ENCODE results near the gene RMRP.

RMRP gene

DNA sequence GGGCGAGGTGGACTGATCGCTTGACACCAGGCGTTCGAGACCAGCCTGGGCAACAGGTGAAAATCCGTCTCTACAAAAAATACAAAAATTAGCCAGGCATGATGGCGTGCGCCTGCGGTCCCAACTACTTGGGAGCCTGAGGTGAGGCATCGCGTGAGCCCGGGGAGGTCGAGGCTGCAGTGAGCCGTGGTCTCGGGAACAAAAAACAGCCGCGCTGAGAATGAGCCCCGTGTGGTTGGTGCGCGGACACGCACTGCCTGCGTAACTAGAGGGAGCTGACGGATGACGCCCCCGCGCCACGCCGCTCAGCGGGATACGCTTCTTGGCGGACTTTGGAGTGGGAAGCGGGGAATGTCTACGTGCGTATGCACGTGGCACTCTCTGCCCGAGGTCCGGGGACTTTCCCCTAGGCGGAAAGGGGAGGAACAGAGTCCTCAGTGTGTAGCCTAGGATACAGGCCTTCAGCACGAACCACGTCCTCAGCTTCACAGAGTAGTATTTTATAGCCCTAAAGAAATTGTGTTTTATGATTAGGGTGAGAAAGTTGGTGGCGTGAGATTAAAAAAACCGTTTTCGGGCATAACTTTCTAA, at the start of gene RMRP (continued):
- TF ChIP-seq, protein P1, sequence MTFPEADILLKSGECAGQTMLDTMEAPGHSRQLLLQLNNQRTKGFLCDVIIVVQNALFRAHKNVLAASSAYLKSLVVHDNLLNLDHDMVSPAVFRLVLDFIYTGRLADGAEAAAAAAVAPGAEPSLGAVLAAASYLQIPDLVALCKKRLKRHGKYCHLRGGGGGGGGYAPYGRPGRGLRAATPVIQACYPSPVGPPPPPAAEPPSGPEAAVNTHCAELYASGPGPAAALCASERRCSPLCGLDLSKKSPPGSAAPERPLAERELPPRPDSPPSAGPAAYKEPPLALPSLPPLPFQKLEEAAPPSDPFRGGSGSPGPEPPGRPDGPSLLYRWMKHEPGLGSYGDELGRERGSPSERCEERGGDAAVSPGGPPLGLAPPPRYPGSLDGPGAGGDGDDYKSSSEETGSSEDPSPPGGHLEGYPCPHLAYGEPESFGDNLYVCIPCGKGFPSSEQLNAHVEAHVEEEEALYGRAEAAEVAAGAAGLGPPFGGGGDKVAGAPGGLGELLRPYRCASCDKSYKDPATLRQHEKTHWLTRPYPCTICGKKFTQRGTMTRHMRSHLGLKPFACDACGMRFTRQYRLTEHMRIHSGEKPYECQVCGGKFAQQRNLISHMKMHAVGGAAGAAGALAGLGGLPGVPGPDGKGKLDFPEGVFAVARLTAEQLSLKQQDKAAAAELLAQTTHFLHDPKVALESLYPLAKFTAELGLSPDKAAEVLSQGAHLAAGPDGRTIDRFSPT (tag by site-specific recombination; IDR thresholded peaks at IDR 0.05): peak; percentile 86
- TF ChIP-seq ZEB2 (tag by site-specific recombination; IDR thresholded peaks at IDR 0.05): peak; percentile 98
- TF ChIP-seq, protein P2, sequence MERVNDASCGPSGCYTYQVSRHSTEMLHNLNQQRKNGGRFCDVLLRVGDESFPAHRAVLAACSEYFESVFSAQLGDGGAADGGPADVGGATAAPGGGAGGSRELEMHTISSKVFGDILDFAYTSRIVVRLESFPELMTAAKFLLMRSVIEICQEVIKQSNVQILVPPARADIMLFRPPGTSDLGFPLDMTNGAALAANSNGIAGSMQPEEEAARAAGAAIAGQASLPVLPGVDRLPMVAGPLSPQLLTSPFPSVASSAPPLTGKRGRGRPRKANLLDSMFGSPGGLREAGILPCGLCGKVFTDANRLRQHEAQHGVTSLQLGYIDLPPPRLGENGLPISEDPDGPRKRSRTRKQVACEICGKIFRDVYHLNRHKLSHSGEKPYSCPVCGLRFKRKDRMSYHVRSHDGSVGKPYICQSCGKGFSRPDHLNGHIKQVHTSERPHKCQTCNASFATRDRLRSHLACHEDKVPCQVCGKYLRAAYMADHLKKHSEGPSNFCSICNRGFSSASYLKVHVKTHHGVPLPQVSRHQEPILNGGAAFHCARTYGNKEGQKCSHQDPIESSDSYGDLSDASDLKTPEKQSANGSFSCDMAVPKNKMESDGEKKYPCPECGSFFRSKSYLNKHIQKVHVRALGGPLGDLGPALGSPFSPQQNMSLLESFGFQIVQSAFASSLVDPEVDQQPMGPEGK (tag by site-specific recombination; IDR thresholded peaks at IDR 0.05): peak; percentile 98
- TF ChIP-seq ZNF670 (tag by site-specific recombination; IDR thresholded peaks at IDR 0.05; ENCODE audit: low read depth): no peak
- TF ChIP-seq, protein P3, sequence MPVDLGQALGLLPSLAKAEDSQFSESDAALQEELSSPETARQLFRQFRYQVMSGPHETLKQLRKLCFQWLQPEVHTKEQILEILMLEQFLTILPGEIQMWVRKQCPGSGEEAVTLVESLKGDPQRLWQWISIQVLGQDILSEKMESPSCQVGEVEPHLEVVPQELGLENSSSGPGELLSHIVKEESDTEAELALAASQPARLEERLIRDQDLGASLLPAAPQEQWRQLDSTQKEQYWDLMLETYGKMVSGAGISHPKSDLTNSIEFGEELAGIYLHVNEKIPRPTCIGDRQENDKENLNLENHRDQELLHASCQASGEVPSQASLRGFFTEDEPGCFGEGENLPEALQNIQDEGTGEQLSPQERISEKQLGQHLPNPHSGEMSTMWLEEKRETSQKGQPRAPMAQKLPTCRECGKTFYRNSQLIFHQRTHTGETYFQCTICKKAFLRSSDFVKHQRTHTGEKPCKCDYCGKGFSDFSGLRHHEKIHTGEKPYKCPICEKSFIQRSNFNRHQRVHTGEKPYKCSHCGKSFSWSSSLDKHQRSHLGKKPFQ (tag by site-specific recombination; IDR thresholded peaks at IDR 0.05): peak; percentile 47; the same call in 1 of the 2 replicates
- TF ChIP-seq, protein P4, sequence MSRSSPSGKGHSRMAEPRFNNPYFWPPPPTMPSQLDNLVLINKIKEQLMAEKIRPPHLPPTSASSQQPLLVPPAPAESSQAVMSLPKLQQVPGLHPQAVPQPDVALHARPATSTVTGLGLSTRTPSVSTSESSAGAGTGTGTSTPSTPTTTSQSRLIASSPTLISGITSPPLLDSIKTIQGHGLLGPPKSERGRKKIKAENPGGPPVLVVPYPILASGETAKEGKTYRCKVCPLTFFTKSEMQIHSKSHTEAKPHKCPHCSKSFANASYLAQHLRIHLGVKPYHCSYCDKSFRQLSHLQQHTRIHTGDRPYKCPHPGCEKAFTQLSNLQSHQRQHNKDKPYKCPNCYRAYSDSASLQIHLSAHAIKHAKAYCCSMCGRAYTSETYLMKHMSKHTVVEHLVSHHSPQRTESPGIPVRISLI (tag by site-specific recombination; IDR thresholded peaks at IDR 0.05): no peak
- 0 out of 2 replicates have a peak, but pooled peaks have one; percentile 49 for TF ChIP-seq ZSCAN16 (tag by site-specific recombination; IDR thresholded peaks at IDR 0.05)
- no peak for TF ChIP-seq ZNF114 (tag by site-specific recombination; IDR thresholded peaks at IDR 0.05)
- no peak for TF ChIP-seq ZNF621 (tag by site-specific recombination; IDR thresholded peaks at IDR 0.05)
- TF ChIP-seq ZNF133 (tag by site-specific recombination; IDR thresholded peaks at IDR 0.05): no peak
- TF ChIP-seq BCL11A (tag by site-specific recombination; IDR thresholded peaks at IDR 0.05; ENCODE audit: low read depth): peak; percentile 91; the same call in 1 of the 2 replicates
- TF ChIP-seq, protein P5, sequence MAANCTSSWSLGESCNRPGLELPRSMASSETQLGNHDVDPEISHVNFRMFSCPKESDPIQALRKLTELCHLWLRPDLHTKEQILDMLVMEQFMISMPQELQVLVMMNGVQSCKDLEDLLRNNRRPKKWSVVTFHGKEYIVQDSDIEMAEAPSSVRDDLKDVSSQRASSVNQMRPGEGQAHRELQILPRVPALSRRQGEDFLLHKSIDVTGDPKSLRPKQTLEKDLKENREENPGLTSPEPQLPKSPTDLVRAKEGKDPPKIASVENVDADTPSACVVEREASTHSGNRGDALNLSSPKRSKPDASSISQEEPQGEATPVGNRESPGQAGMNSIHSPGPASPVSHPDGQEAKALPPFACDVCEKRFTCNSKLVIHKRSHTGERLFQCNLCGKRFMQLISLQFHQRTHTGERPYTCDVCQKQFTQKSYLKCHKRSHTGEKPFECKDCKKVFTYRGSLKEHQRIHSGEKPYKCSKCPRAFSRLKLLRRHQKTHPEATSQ (tag by site-specific recombination; IDR thresholded peaks at IDR 0.05): peak; percentile 93
- TF ChIP-seq, protein P6, sequence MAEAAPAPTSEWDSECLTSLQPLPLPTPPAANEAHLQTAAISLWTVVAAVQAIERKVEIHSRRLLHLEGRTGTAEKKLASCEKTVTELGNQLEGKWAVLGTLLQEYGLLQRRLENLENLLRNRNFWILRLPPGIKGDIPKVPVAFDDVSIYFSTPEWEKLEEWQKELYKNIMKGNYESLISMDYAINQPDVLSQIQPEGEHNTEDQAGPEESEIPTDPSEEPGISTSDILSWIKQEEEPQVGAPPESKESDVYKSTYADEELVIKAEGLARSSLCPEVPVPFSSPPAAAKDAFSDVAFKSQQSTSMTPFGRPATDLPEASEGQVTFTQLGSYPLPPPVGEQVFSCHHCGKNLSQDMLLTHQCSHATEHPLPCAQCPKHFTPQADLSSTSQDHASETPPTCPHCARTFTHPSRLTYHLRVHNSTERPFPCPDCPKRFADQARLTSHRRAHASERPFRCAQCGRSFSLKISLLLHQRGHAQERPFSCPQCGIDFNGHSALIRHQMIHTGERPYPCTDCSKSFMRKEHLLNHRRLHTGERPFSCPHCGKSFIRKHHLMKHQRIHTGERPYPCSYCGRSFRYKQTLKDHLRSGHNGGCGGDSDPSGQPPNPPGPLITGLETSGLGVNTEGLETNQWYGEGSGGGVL (tag by site-specific recombination; IDR thresholded peaks at IDR 0.05): no peak
- no peak for TF ChIP-seq ZNF837 (tag by site-specific recombination; IDR thresholded peaks at IDR 0.05)
- TF ChIP-seq HOXC10 (CRISPR knock-in tag; IDR thresholded peaks at IDR 0.05): no peak
- TF ChIP-seq ZNF530 (tag by site-specific recombination; IDR thresholded peaks at IDR 0.05; ENCODE audit: low read depth): no peak
- no peak for TF ChIP-seq MEIS1 (CRISPR knock-in tag; IDR thresholded peaks at IDR 0.05; ENCODE audit: borderline replicate concordance)
- peak; percentile 92 for TF ChIP-seq ZNF24 (tag by site-specific recombination; IDR thresholded peaks at IDR 0.05)
- TF ChIP-seq ZNF561 (tag by site-specific recombination; IDR thresholded peaks at IDR 0.05; ENCODE audit: borderline replicate concordance): peak; percentile 34; the same call in 1 of the 2 replicates
- 0 out of 2 replicates have a peak, but pooled peaks have one; percentile 62 for TF ChIP-seq ZNF10 (tag by site-specific recombination; IDR thresholded peaks at IDR 0.05)
- TF ChIP-seq ZNF302 (tag by site-specific recombination; IDR thresholded peaks at IDR 0.05; ENCODE audit: low read depth): no peak
- TF ChIP-seq KLF16 (tag by site-specific recombination; IDR thresholded peaks at IDR 0.05): peak; percentile 97
- TF ChIP-seq ZNF529 (tag by site-specific recombination; IDR thresholded peaks at IDR 0.05; ENCODE audit: insufficient replicate concordance): no peak
- no peak for TF ChIP-seq ZNF777 (tag by site-specific recombination; IDR thresholded peaks at IDR 0.05; ENCODE audit: borderline replicate concordance)
- no peak for TF ChIP-seq HOXA7 (CRISPR knock-in tag; IDR thresholded peaks at IDR 0.05; ENCODE audit: borderline replicate concordance)
- no peak; the same call in 1 of the 2 replicates for TF ChIP-seq YY2 (tag by site-specific recombination; IDR thresholded peaks at IDR 0.05)
- peak; percentile 40 for TF ChIP-seq SP2 (tag by site-specific recombination; IDR thresholded peaks at IDR 0.05)
- TF ChIP-seq, protein P7, sequence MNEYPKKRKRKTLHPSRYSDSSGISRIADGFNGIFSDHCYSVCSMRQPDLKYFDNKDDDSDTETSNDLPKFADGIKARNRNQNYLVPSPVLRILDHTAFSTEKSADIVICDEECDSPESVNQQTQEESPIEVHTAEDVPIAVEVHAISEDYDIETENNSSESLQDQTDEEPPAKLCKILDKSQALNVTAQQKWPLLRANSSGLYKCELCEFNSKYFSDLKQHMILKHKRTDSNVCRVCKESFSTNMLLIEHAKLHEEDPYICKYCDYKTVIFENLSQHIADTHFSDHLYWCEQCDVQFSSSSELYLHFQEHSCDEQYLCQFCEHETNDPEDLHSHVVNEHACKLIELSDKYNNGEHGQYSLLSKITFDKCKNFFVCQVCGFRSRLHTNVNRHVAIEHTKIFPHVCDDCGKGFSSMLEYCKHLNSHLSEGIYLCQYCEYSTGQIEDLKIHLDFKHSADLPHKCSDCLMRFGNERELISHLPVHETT (tag by site-specific recombination; IDR thresholded peaks at IDR 0.05): peak; percentile 85
- no peak for TF ChIP-seq ZNF776 (tag by site-specific recombination; IDR thresholded peaks at IDR 0.05; ENCODE audit: borderline replicate concordance)

Measured in HEK293 (cell line).